NT2/D1 (cell line): Measurements from ENCODE around the gene DCLK1.

Source experiments
- SUZ12 ChIP-seq: IDR thresholded peaks from 2 replicates; pipeline ENCODE4 v1.6.1; 2011; ENCODE audit not compliant: insufficient read length, insufficient read depth; ENCODE audit errors: extremely low read depth
- YY1 ChIP-seq: IDR thresholded peaks from 2 replicates; pipeline ENCODE4 v1.6.1; 2011; ENCODE audit not compliant: insufficient read length, insufficient read depth
- ZNF274 ChIP-seq: IDR thresholded peaks from 2 replicates; pipeline ENCODE4 v1.6.1; 2011; ENCODE audit warnings: mild to moderate bottlenecking, low read depth, low read length

DNA sequence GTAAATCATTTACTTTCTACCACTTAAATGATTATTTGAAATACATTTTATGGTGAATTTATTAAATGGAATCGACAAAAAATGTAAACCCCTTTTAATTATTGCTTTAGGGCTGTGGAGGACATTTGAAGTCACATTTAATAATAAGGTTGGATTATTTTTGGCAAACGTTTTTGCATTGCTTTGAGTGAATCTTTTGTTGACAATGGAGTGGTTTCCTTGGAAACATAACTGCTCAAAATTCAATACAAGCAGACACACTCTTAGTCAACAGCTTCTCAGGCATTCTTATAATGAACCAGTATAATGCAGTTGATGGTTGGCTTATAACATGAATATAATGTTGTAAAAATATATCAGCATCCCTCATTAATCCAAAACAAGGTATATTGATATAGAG is 104.7 kb downstream of the DCLK1 start:
- TF ChIP-seq YY1 (no peak), ZNF274 (no peak), SUZ12 (no peak)
